Measurements from ENCODE around the gene PPP1R1A. TPM values are rescaled to one million over a fixed set of nuclear protein-coding genes. Genes with fewer than 3 reads are reported as not detected.

PPP1R1A gene
- total and polyA plus RNA-seq, 8 donors = 0.18 to 4.5 (median 3.2) TPM

DNA sequence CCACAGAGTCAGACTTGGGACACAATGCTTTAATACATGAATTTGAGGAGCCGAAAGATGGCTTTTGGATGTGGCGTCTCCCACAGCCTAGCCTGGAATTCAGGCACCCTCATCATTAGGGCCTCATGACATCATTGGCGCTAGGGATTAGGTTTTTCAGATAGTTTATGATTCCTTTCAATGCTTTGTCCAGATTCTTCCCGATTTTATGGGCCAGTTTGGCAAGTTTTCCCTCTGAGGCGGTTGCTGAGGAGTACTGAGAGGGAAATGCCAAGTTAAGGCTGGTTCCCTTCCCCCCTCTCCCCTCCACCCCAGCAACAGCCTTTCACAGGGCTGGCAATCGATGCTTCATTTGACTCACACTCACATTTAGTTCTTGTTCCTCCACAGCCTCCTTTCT, 19.7 kb upstream of the PPP1R1A start:
- Histone ChIP-seq H3K4me3 (no peak overlapping the region), H3K27ac (no peak overlapping the region), H3K4me1 (no peaks in the 10 kb centered on the region), H3K27me3 (peaks cover 0 to 4% of the 10 kb centered on the region in 2 donors), H3K9me3 (no peaks in the 10 kb centered on the region), H3K36me3 (no peaks in the 10 kb centered on the region)
- TF ChIP-seq, protein P1, sequence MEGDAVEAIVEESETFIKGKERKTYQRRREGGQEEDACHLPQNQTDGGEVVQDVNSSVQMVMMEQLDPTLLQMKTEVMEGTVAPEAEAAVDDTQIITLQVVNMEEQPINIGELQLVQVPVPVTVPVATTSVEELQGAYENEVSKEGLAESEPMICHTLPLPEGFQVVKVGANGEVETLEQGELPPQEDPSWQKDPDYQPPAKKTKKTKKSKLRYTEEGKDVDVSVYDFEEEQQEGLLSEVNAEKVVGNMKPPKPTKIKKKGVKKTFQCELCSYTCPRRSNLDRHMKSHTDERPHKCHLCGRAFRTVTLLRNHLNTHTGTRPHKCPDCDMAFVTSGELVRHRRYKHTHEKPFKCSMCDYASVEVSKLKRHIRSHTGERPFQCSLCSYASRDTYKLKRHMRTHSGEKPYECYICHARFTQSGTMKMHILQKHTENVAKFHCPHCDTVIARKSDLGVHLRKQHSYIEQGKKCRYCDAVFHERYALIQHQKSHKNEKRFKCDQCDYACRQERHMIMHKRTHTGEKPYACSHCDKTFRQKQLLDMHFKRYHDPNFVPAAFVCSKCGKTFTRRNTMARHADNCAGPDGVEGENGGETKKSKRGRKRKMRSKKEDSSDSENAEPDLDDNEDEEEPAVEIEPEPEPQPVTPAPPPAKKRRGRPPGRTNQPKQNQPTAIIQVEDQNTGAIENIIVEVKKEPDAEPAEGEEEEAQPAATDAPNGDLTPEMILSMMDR (IDR thresholded peaks at IDR 0.05) = no peak
- ATAC-seq (no peak), DNase-seq (no peak)
- intact Hi-C loops (cut with DNase I) = no loop called here

DNA sequence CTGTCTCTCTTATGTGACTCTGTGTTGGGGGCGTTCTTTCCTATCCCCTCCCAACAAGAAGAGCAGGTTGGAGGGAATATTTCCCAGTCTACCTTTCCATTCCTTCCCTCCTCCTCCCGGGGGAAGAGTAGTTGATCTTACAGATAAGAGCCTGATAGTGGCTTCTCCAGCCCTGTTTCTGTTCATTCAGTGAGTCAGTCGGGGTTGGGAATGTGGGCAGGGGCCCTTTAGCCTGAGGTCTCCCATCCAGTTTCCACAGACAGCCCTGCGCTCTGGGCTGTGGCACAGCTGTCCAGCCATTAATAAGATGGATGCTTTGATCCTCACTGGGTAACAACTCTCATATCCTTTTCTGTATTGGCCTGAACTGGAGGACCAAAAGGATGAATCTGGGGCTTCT, 18.1 kb upstream of the PPP1R1A start:
- intact Hi-C loops (cut with DNase I) = no loop called here
- no peak for ATAC-seq
- DNase-seq = no peak

GRCh38 chr12:54605138-54605970, 16.9 kb upstream of the PPP1R1A start:
- DNase-seq = no peak
- Histone ChIP-seq H3K27ac (no peak overlapping the region), H3K4me3 (no peak overlapping the region), H3K9me3 (no peaks in the 10 kb centered on the region), H3K27me3 (peaks cover 0 to 4% of the 10 kb centered on the region in 2 donors), H3K4me1 (no peaks in the 10 kb centered on the region), H3K36me3 (no peaks in the 10 kb centered on the region)
- ATAC-seq = no peak
- intact Hi-C loops (cut with DNase I) = no loop called here
- TF ChIP-seq, protein P1 (IDR thresholded peaks at IDR 0.05) = no peak

More for the DNA sequence above, 18.1 kb upstream of the PPP1R1A start:
- Histone ChIP-seq H3K4me1 (no peaks in the 10 kb centered on the region), H3K27me3 (peaks cover 0 to 4% of the 10 kb centered on the region in 2 donors), H3K9me3 (no peaks in the 10 kb centered on the region), H3K36me3 (no peaks in the 10 kb centered on the region), H3K4me3 (no peak overlapping the region), H3K27ac (no peak overlapping the region)
- TF ChIP-seq, protein P1 (IDR thresholded peaks at IDR 0.05) = no peak

DNA sequence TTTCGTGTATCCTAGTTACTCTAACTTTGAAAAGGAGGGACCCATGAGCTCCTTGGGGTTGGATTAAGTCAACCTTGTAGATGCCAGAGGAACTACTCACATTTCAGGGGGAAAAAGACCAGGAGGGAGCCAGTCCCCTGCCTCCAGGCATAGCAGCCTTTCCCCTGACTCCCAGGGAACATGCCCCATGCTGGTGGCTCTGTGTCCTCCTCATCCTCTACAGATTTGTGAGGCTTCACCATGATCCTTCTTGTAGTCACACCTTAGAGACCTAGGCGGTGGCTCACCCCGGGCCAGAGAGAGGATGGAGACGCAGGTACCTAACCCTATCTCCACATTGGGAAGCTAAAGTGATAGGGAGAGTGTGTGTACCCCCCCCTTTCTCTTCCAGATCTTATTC, 16.0 kb upstream of the PPP1R1A start:
- TF ChIP-seq, protein P1 (IDR thresholded peaks at IDR 0.05) = no peak
- Histone ChIP-seq H3K27ac (no peak overlapping the region), H3K27me3 (peaks cover 0 to 4% of the 10 kb centered on the region in 2 donors), H3K4me1 (no peaks in the 10 kb centered on the region), H3K36me3 (no peaks in the 10 kb centered on the region), H3K9me3 (no peaks in the 10 kb centered on the region), H3K4me3 (no peak overlapping the region)
- intact Hi-C loops (cut with DNase I) = no loop called here
- ATAC-seq (no peak), DNase-seq (no peak)

- TF ChIP-seq, protein P1 (IDR thresholded peaks at IDR 0.05) = no peak
- no peaks in the 10 kb centered on the region for H3K9me3 ChIP-seq
- DNase-seq = no peak
- no peak overlapping the region for H3K4me3 ChIP-seq
- intact Hi-C loops (cut with DNase I) = no loop called here
- H3K36me3 ChIP-seq = no peaks in the 10 kb centered on the region
- no peak for ATAC-seq
- H3K27ac ChIP-seq = no peak overlapping the region
- peaks cover 0 to 8% of the 10 kb centered on the region in 2 donors for H3K27me3 ChIP-seq
- H3K4me1 ChIP-seq = no peaks in the 10 kb centered on the region
Observed at GRCh38 chr12:54603872-54604271, 15.4 kb upstream of the PPP1R1A start.
